H1 (cell line): ENCODE results near the gene SIAH3. TPM values are rescaled to one million over a fixed set of nuclear protein-coding genes. Genes with fewer than 3 reads are reported as not detected.

Experiments used
- BRCA1 ChIP-seq: IDR thresholded peaks from 2 replicates; pipeline ENCODE4 v1.6.1; 2012; ENCODE audit warnings: low read depth, low read length, improper control_type of control experiment
- GTF2F1 ChIP-seq: IDR thresholded peaks from 2 replicates; pipeline ENCODE4 v1.6.1; 2012; ENCODE audit warnings: low read depth, low read length, improper control_type of control experiment, borderline replicate concordance
- HDAC6 ChIP-seq: IDR thresholded peaks from one replicate; pipeline ENCODE4 v1.7.1; 2012; ENCODE audit warnings: low read depth, mild to moderate bottlenecking, inconsistent platforms, low read length, moderate library complexity
- KDM1A ChIP-seq: fragments of 200-600, 300-600 bp; sonication (generic); IDR thresholded peaks from 2 replicates; pipeline ENCODE4 v1.7.1; 2016; ENCODE audit warnings: mild to moderate bottlenecking, low read length, borderline replicate concordance
- POLR2AphosphoS5 ChIP-seq: IDR thresholded peaks from 2 replicates; pipeline ENCODE4 v1.6.1; 2011; ENCODE audit warnings: low read depth, low read length
- SUZ12 ChIP-seq: fragments of 200-600 bp; sonication (generic); IDR thresholded peaks from 2 replicates; pipeline ENCODE4 v1.6.1; 2012; ENCODE audit warnings: mild to moderate bottlenecking, inconsistent platforms, low read length, moderate library complexity, mixed read lengths
- polyA plus RNA-seq, 7 experiments: library from polyadenylated mRNA; depleted of rRNA in 3 of 7; stranded (reverse) in 5 of 7; unstranded in 2 of 7; fragments of >200 nt in 5 of 7; fragments of 200-250 nt in 2 of 7; gene quantifications; 1 replicate in 5 of 7; 2 replicates in 1 of 7; 4 replicates in 1 of 7; pipeline versions ENCODE4 v1.2.1 to v1.2.3, GENCODE V29; 2011 to 2013; ENCODE audit warnings: missing spikeins in 2 of 7, mixed read lengths in 2 of 7
- total RNA-seq: library from RNA; stranded (reverse); fragmentation: NEBNext Ultra II Directional; extraction: Animal tissue kit (Norgen Biotek cat#: 25700); gene quantifications from 2 replicates; pipeline ENCODE4 v1.2.1, GENCODE V29; 2021
- TF ChIP-seq, protein P1 (sequence below): fragments of 300-600 bp; sonication (generic); IDR thresholded peaks from 2 replicates; pipeline ENCODE4 v1.7.1; 2012; ENCODE audit warnings: low read length, moderate library complexity, mild to moderate bottlenecking, inconsistent platforms; ENCODE audit not compliant: insufficient replicate concordance
- TF ChIP-seq, protein P2 (sequence below), 3 experiments: IDR thresholded peaks; 1 replicate in 2 of 3; 2 replicates in 1 of 3; pipeline versions ENCODE4 v1.5.1 to v1.6.1; 2011; ENCODE audit warnings: low read length in 3 of 3, mild to moderate bottlenecking in 3 of 3, inconsistent platforms in 2 of 3, low read depth in 1 of 3, moderate library complexity in 1 of 3; ENCODE audit not compliant: insufficient read depth in 1 of 3; ENCODE audit errors: control extremely low read depth in 1 of 3
- TF ChIP-seq, protein P3 (sequence below): IDR thresholded peaks from 2 replicates; pipeline ENCODE4 v1.6.1; 2012; ENCODE audit warnings: inconsistent platforms

The SIAH3 gene
- total and polyA plus RNA-seq, 2 of the 8 experiments (the other 6 are each of a cell fraction or from before 2014, with no cell fraction given), result 0.15 to 0.17 TPM

DNA sequence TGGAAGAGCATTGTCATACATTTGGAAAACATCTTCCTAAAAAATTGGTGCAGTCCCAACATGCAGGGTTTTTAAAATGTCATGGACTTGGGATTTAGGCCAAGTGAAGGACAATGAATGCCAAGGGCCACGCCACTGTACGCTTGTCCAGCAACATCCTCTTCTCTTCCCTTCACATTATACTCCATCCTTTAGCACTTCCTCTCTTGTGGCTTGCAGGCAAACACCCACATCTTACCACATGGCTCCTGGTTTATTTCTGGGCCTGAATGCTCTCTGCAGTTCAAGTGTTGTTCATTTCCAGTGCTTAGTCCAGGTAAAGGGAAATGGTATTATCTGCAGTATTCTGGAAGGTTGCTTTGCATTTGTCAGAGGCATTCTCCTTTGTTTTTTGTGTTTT lies 104.5 kb downstream of the SIAH3 start (continued):
- TF ChIP-seq, protein P1, sequence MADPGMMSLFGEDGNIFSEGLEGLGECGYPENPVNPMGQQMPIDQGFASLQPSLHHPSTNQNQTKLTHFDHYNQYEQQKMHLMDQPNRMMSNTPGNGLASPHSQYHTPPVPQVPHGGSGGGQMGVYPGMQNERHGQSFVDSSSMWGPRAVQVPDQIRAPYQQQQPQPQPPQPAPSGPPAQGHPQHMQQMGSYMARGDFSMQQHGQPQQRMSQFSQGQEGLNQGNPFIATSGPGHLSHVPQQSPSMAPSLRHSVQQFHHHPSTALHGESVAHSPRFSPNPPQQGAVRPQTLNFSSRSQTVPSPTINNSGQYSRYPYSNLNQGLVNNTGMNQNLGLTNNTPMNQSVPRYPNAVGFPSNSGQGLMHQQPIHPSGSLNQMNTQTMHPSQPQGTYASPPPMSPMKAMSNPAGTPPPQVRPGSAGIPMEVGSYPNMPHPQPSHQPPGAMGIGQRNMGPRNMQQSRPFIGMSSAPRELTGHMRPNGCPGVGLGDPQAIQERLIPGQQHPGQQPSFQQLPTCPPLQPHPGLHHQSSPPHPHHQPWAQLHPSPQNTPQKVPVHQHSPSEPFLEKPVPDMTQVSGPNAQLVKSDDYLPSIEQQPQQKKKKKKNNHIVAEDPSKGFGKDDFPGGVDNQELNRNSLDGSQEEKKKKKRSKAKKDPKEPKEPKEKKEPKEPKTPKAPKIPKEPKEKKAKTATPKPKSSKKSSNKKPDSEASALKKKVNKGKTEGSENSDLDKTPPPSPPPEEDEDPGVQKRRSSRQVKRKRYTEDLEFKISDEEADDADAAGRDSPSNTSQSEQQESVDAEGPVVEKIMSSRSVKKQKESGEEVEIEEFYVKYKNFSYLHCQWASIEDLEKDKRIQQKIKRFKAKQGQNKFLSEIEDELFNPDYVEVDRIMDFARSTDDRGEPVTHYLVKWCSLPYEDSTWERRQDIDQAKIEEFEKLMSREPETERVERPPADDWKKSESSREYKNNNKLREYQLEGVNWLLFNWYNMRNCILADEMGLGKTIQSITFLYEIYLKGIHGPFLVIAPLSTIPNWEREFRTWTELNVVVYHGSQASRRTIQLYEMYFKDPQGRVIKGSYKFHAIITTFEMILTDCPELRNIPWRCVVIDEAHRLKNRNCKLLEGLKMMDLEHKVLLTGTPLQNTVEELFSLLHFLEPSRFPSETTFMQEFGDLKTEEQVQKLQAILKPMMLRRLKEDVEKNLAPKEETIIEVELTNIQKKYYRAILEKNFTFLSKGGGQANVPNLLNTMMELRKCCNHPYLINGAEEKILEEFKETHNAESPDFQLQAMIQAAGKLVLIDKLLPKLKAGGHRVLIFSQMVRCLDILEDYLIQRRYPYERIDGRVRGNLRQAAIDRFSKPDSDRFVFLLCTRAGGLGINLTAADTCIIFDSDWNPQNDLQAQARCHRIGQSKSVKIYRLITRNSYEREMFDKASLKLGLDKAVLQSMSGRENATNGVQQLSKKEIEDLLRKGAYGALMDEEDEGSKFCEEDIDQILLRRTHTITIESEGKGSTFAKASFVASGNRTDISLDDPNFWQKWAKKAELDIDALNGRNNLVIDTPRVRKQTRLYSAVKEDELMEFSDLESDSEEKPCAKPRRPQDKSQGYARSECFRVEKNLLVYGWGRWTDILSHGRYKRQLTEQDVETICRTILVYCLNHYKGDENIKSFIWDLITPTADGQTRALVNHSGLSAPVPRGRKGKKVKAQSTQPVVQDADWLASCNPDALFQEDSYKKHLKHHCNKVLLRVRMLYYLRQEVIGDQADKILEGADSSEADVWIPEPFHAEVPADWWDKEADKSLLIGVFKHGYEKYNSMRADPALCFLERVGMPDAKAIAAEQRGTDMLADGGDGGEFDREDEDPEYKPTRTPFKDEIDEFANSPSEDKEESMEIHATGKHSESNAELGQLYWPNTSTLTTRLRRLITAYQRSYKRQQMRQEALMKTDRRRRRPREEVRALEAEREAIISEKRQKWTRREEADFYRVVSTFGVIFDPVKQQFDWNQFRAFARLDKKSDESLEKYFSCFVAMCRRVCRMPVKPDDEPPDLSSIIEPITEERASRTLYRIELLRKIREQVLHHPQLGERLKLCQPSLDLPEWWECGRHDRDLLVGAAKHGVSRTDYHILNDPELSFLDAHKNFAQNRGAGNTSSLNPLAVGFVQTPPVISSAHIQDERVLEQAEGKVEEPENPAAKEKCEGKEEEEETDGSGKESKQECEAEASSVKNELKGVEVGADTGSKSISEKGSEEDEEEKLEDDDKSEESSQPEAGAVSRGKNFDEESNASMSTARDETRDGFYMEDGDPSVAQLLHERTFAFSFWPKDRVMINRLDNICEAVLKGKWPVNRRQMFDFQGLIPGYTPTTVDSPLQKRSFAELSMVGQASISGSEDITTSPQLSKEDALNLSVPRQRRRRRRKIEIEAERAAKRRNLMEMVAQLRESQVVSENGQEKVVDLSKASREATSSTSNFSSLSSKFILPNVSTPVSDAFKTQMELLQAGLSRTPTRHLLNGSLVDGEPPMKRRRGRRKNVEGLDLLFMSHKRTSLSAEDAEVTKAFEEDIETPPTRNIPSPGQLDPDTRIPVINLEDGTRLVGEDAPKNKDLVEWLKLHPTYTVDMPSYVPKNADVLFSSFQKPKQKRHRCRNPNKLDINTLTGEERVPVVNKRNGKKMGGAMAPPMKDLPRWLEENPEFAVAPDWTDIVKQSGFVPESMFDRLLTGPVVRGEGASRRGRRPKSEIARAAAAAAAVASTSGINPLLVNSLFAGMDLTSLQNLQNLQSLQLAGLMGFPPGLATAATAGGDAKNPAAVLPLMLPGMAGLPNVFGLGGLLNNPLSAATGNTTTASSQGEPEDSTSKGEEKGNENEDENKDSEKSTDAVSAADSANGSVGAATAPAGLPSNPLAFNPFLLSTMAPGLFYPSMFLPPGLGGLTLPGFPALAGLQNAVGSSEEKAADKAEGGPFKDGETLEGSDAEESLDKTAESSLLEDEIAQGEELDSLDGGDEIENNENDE, result no peak
- TF ChIP-seq SUZ12 (no peak), BRCA1 (no peak), KDM1A (no peak), POLR2AphosphoS5 (no peak), HDAC6 (no peak), GTF2F1 (no peak)
- TF ChIP-seq, protein P2, sequence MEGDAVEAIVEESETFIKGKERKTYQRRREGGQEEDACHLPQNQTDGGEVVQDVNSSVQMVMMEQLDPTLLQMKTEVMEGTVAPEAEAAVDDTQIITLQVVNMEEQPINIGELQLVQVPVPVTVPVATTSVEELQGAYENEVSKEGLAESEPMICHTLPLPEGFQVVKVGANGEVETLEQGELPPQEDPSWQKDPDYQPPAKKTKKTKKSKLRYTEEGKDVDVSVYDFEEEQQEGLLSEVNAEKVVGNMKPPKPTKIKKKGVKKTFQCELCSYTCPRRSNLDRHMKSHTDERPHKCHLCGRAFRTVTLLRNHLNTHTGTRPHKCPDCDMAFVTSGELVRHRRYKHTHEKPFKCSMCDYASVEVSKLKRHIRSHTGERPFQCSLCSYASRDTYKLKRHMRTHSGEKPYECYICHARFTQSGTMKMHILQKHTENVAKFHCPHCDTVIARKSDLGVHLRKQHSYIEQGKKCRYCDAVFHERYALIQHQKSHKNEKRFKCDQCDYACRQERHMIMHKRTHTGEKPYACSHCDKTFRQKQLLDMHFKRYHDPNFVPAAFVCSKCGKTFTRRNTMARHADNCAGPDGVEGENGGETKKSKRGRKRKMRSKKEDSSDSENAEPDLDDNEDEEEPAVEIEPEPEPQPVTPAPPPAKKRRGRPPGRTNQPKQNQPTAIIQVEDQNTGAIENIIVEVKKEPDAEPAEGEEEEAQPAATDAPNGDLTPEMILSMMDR (IDR thresholded peaks at IDR 0.05; ENCODE audit: control extremely low read depth in 1 of 3, insufficient read depth in 1 of 3, low read depth in 1 of 3, low read length in 3 of 3), result no peak
- TF ChIP-seq, protein P3, sequence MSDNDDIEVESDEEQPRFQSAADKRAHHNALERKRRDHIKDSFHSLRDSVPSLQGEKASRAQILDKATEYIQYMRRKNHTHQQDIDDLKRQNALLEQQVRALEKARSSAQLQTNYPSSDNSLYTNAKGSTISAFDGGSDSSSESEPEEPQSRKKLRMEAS, result no peak
